ENCODE measurements around the gene SARNP. TPM values are rescaled to one million over a fixed set of nuclear protein-coding genes. Genes with fewer than 3 reads are reported as not detected.

The SARNP gene
- polyA plus RNA-seq, 1 donor from 2014 or later = 94.2 TPM

- H3K9me3 Mint-ChIP-seq = no peaks in the 10 kb centered on the region
- peak overlapping the region in 1 of 4 donors; percentile 75 for H3K4me3 Mint-ChIP-seq
- H3K27ac Mint-ChIP-seq = peak overlapping the region in 2 of 3 donors; percentile 37 to 59
- no peaks in the 10 kb centered on the region for H3K27me3 Mint-ChIP-seq
- peaks cover 23 to 29% (median 23%) of the 10 kb centered on the region in 3 donors for H3K4me1 Mint-ChIP-seq
- H3K36me3 Mint-ChIP-seq = no peaks in the 10 kb centered on the region
Observed at GRCh38 chr12:55723516-55724225, 93.9 kb downstream of the SARNP start.

- H3K4me3 Mint-ChIP-seq = peak overlapping the region in 1 of 4 donors; percentile 75
- H3K9me3 Mint-ChIP-seq = no peaks in the 10 kb centered on the region
- H3K4me1 Mint-ChIP-seq = peaks cover 23 to 35% (median 27%) of the 10 kb centered on the region in 3 donors
- H3K36me3 Mint-ChIP-seq = no peaks in the 10 kb centered on the region
- no peaks in the 10 kb centered on the region for H3K27me3 Mint-ChIP-seq
- H3K27ac Mint-ChIP-seq = peak overlapping the region in 1 of 3 donors; percentile 59
Observed at GRCh38 chr12:55722948-55723347, 94.6 kb downstream of the SARNP start.

GRCh38 chr12:55721601-55722213, 95.8 kb downstream of the SARNP start:
- Mint-ChIP-seq H3K4me1 (peaks cover 19 to 38% (median 23%) of the 10 kb centered on the region in 3 donors), H3K27me3 (no peaks in the 10 kb centered on the region), H3K27ac (peak overlapping the region in 1 of 3 donors; percentile 10), H3K36me3 (no peaks in the 10 kb centered on the region), H3K4me3 (peak overlapping the region in 2 of 4 donors; percentile 47 to 52), H3K9me3 (no peaks in the 10 kb centered on the region)

GRCh38 chr12:55720894-55721444, 96.6 kb downstream of the SARNP start:
- no peak overlapping the region for H3K4me3 Mint-ChIP-seq
- no peaks in the 10 kb centered on the region for H3K9me3 Mint-ChIP-seq
- H3K36me3 Mint-ChIP-seq = no peaks in the 10 kb centered on the region
- H3K4me1 Mint-ChIP-seq = peaks cover 21 to 33% (median 21%) of the 10 kb centered on the region in 3 donors
- no peaks in the 10 kb centered on the region for H3K27me3 Mint-ChIP-seq
- peak overlapping the region in 1 of 3 donors; percentile 56 for H3K27ac Mint-ChIP-seq

- no peaks in the 10 kb centered on the region for H3K27me3 Mint-ChIP-seq
- H3K9me3 Mint-ChIP-seq = no peaks in the 10 kb centered on the region
- H3K36me3 Mint-ChIP-seq = no peaks in the 10 kb centered on the region
- H3K4me3 Mint-ChIP-seq = peak within 1 kb of the TSS in 1 of 4 donors; percentile 35
- H3K4me1 Mint-ChIP-seq = peaks cover 23 to 38% (median 28%) of the 10 kb centered on the region in 3 donors
- H3K27ac Mint-ChIP-seq = peak within 1 kb of the TSS in 1 of 3 donors; percentile 56
Observed at GRCh38 chr12:55720071-55720564, 97.4 kb downstream of the SARNP start, which contains the start of gene RDH5. RDH5 (plus strand) TSS chr12:55720393; CDS start chr12:55721185, 792 bp downstream.

GRCh38 chr12:55719371-55719770, 98.2 kb downstream of the SARNP start:
- Mint-ChIP-seq H3K9me3 (no peaks in the 10 kb centered on the region), H3K27ac (peak overlapping the region in 1 of 3 donors; percentile 42), H3K4me3 (peak overlapping the region in 1 of 4 donors; percentile 35), H3K4me1 (peaks cover 21 to 33% (median 22%) of the 10 kb centered on the region in 3 donors), H3K36me3 (no peaks in the 10 kb centered on the region), H3K27me3 (no peaks in the 10 kb centered on the region)

- Mint-ChIP-seq H3K4me1 (peaks cover 21 to 33% (median 21%) of the 10 kb centered on the region in 3 donors), H3K4me3 (peak overlapping the region in 1 of 4 donors; percentile 47), H3K36me3 (no peaks in the 10 kb centered on the region), H3K27ac (peak overlapping the region in 1 of 3 donors; percentile 42), H3K27me3 (no peaks in the 10 kb centered on the region), H3K9me3 (no peaks in the 10 kb centered on the region)
Observed at GRCh38 chr12:55718624-55719275, 98.8 kb downstream of the SARNP start.

GRCh38 chr12:55718015-55718414, 99.5 kb downstream of the SARNP start:
- Mint-ChIP-seq H3K27me3 (no peaks in the 10 kb centered on the region), H3K27ac (peak overlapping the region in 1 of 3 donors; percentile 76), H3K4me3 (peak overlapping the region in 3 of 4 donors; percentile 22 to 88 (median 30)), H3K4me1 (peaks cover 15 to 30% (median 18%) of the 10 kb centered on the region in 3 donors), H3K36me3 (no peaks in the 10 kb centered on the region), H3K9me3 (no peaks in the 10 kb centered on the region)

- no peaks in the 10 kb centered on the region for H3K9me3 Mint-ChIP-seq
- no peaks in the 10 kb centered on the region for H3K36me3 Mint-ChIP-seq
- H3K4me1 Mint-ChIP-seq = peaks cover 15 to 30% (median 19%) of the 10 kb centered on the region in 3 donors
- peak overlapping the region; percentile 76 to 99 (median 92) for H3K27ac Mint-ChIP-seq
- peak overlapping the region; percentile 88 to 97 (median 94) for H3K4me3 Mint-ChIP-seq
- H3K27me3 Mint-ChIP-seq = no peaks in the 10 kb centered on the region
Observed at GRCh38 chr12:55717011-55718007, 100.2 kb downstream of the SARNP start.

- Mint-ChIP-seq H3K9me3 (no peaks in the 10 kb centered on the region), H3K27ac (peak overlapping the region; percentile 92 to 99 (median 98)), H3K4me3 (peak overlapping the region; percentile 88 to 97 (median 94)), H3K27me3 (no peaks in the 10 kb centered on the region), H3K36me3 (no peaks in the 10 kb centered on the region), H3K4me1 (peaks cover 15 to 30% (median 17%) of the 10 kb centered on the region in 3 donors)
Observed at GRCh38 chr12:55716582-55716957, 101.0 kb downstream of the SARNP start.

- Mint-ChIP-seq H3K4me3 (peak within 1 kb of the TSS; percentile 88 to 97 (median 94)), H3K4me1 (peaks cover 15 to 30% (median 17%) of the 10 kb centered on the region in 3 donors), H3K9me3 (no peaks in the 10 kb centered on the region), H3K27me3 (no peaks in the 10 kb centered on the region), H3K36me3 (no peaks in the 10 kb centered on the region), H3K27ac (peak within 1 kb of the TSS; percentile 92 to 99 (median 98))
Observed at GRCh38 chr12:55715833-55716581, 101.5 kb downstream of the SARNP start, which contains the start of gene BLOC1S1. BLOC1S1 (plus strand) TSS chr12:55716046; CDS start chr12:55716052, 6 bp downstream.

- Mint-ChIP-seq H3K9me3 (no peaks in the 10 kb centered on the region), H3K27me3 (no peaks in the 10 kb centered on the region), H3K4me3 (peak overlapping the region; percentile 88 to 97 (median 94)), H3K4me1 (peaks cover 15 to 30% (median 17%) of the 10 kb centered on the region in 3 donors), H3K36me3 (no peaks in the 10 kb centered on the region), H3K27ac (peak overlapping the region; percentile 92 to 99 (median 98))
Observed at GRCh38 chr12:55715169-55715764, 102.3 kb downstream of the SARNP start.

Measured in IgD-negative memory B cell (primary cell).